GM12873 (cell line): ENCODE measurements around the gene RGS12.

ENCODE experiments used
- TF ChIP-seq, protein P1 (sequence below): IDR thresholded peaks from 2 replicates; pipeline ENCODE4 v1.5.1; 2012; ENCODE audit warnings: low read depth, mild to moderate bottlenecking, moderate library complexity, low read length, control low read depth; ENCODE audit not compliant: insufficient read depth; ENCODE audit errors: missing control alignments

The RGS12 gene

GRCh38 chr4:3263876-3264193 lies 29.0 kb upstream of the RGS12 start:
- TF ChIP-seq, protein P1, sequence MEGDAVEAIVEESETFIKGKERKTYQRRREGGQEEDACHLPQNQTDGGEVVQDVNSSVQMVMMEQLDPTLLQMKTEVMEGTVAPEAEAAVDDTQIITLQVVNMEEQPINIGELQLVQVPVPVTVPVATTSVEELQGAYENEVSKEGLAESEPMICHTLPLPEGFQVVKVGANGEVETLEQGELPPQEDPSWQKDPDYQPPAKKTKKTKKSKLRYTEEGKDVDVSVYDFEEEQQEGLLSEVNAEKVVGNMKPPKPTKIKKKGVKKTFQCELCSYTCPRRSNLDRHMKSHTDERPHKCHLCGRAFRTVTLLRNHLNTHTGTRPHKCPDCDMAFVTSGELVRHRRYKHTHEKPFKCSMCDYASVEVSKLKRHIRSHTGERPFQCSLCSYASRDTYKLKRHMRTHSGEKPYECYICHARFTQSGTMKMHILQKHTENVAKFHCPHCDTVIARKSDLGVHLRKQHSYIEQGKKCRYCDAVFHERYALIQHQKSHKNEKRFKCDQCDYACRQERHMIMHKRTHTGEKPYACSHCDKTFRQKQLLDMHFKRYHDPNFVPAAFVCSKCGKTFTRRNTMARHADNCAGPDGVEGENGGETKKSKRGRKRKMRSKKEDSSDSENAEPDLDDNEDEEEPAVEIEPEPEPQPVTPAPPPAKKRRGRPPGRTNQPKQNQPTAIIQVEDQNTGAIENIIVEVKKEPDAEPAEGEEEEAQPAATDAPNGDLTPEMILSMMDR = no peak

DNA sequence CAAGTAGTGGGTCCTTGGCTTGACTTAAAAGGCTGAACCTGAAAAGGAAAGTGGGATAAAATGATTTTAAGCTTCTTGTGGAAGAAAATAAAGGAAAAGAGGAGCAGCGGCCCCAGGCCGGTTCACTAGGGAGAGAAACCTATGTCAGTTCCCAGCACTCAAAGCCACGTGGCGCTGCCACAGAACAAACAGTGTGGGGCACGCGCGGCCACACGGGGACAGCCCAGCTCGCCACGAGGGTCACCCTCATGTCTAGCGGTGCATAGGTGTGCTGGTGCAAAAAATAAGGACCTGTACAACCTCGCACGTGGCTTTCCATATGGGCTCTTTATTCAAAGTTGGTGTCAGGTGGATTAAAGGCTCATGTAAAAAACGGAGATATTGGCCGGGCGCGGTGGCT lies 26.7 kb upstream of the RGS12 start:
- TF ChIP-seq, protein P1 = no peak

DNA sequence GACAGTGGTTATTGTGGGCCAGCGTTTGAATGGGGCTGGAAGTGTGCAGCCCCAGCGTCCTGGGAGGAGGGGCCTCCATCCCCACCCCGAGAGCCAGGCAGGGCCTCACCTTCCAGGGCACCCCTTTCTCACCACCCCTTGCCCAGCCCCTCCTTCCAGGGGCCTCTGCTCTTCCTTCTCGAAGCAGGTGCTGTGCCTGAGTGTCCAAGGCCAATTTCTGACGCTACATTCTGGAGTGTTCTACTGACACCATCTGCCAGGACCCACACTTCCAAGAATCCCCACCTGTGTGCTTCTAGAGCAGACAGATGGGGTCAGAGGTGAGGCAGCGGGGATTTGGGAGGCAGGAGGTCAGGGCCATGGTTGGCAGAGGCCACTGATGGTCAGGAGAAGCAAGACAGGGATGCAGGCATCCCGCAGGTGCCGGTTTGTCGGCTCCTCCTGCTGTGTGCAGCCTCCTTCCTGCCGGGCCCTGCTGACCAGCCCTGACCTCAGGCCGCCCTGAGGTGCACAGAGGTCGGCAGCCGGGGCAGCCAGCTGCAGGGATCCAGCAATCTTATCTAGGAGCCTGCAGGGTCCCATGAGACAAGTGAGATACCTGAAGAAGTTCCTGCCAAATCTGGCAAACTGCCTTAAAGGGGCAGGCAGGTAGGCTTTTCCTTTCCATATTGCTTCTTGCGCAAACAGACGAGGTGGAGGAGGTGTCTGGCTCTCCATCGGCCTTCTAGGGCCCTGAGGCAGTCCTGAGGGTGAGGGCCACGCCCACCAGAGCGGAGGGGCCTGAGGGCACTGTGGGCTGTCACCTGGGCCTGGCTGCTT lies 25.0 kb upstream of the RGS12 start:
- TF ChIP-seq, protein P1 = no peak

DNA sequence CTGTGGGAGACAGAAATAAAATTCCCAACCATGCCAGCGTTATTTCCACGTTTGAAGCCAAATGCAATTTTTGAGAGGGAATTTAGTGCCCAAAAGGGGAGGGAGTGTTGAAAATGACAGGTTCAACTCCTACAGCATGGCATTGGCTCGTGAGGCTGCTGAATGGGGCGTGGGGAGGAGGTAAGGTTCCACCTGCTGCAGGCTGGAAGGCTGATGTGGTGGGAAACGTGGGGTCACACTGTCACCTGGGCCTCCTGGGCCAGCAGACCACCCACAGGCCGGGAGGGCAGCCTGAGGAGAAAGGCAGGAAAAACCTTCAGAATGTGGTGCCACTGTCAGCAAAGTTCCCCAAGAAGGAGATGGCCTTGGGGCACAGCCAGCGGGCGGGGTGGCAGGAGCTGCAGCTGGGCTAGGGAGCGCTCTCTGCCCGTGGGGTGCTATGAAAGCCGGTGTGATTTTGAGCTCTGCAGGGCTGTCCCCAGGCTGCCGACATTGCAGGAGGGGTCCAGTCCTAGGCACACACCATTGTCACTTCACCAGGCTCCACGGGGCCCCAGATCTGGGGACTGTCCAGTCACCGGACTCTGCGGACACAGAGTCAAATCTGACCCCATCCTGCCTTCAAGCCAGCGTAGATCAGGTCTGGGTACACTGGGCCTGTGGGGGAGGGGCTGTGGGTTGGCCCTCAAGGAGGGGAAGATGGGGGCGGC lies 24.3 kb upstream of the RGS12 start:
- TF ChIP-seq, protein P1 = no peak

GRCh38 chr4:3269105-3269927 lies 23.5 kb upstream of the RGS12 start:
- TF ChIP-seq, protein P1 = no peak

GRCh38 chr4:3269991-3270611 lies 22.7 kb upstream of the RGS12 start:
- TF ChIP-seq, protein P1 = no peak
